NCI-H1417 treated with DMSO at 0.1 percent for 48 hours (cell line): ENCODE measurements around the gene CDKL5.
"Not testable (repeated sequence)": the region's sequence is repeated elsewhere in the genome, so short reads cannot be mapped to it uniquely, and the experiment has no call there.

Source experiments
- DNase-seq: peaks from one replicate; lab custom pipeline; 2025; lab: John Stamatoyannopoulos, UW

CDKL5 gene

GRCh38 chrX:18575744-18576143 lies 150.3 kb downstream of the CDKL5 start:
- no peak for DNase-seq

- DNase-seq, result no peak
These were observed 152.0 kb downstream of the CDKL5 start for GRCh38 chrX:18577400-18577799.

- no peak for DNase-seq
These were observed 153.1 kb downstream of the CDKL5 start for GRCh38 chrX:18578546-18578945.

- DNase-seq, result no peak
These were observed 154.1 kb downstream of the CDKL5 start for GRCh38 chrX:18579495-18579894.

- no peak for DNase-seq
These were observed 157.6 kb downstream of the CDKL5 start for GRCh38 chrX:18582910-18583493.

- DNase-seq, result not testable (repeated sequence)
These were observed 163.9 kb downstream of the CDKL5 start for GRCh38 chrX:18589292-18589691.

- DNase-seq, result no peak
These were observed 166.4 kb downstream of the CDKL5 start for GRCh38 chrX:18591834-18592233.

- DNase-seq, result no peak
These were observed 168.7 kb downstream of the CDKL5 start for GRCh38 chrX:18594079-18594478.

- DNase-seq, result no peak
These were observed 170.7 kb downstream of the CDKL5 start for GRCh38 chrX:18596096-18596495.

GRCh38 chrX:18598413-18598812 lies 173.0 kb downstream of the CDKL5 start:
- no peak for DNase-seq

GRCh38 chrX:18607966-18608365 lies 182.6 kb downstream of the CDKL5 start:
- DNase-seq, result no peak

- DNase-seq, result no peak
These were observed 188.7 kb downstream of the CDKL5 start for GRCh38 chrX:18613930-18614639.

- no peak for DNase-seq
These were observed 191.4 kb downstream of the CDKL5 start for GRCh38 chrX:18616688-18617406.

GRCh38 chrX:18617407-18617750 lies 192.0 kb downstream of the CDKL5 start:
- no peak for DNase-seq

- DNase-seq, result no peak
These were observed 193.9 kb downstream of the CDKL5 start for GRCh38 chrX:18619288-18619687.

- DNase-seq, result no peak
These were observed 194.9 kb downstream of the CDKL5 start for GRCh38 chrX:18620349-18620748.

GRCh38 chrX:18624599-18624998 lies 199.2 kb downstream of the CDKL5 start:
- DNase-seq, result no peak

GRCh38 chrX:18630934-18631333 lies 205.5 kb downstream of the CDKL5 start:
- DNase-seq, result no peak

GRCh38 chrX:18638398-18638797 lies 213.0 kb downstream of the CDKL5 start:
- DNase-seq, result no peak

- no peak for DNase-seq
These were observed 213.9 kb downstream of the CDKL5 start for GRCh38 chrX:18639280-18639679.

GRCh38 chrX:18640686-18641085 lies 215.3 kb downstream of the CDKL5 start:
- no peak for DNase-seq

- DNase-seq, result no peak
These were observed 217.8 kb downstream of the CDKL5 start for GRCh38 chrX:18643243-18643642.

- DNase-seq, result no peak
These were observed 218.4 kb downstream of the CDKL5 start for GRCh38 chrX:18643853-18644252.
